Fibroblast of pulmonary artery (primary cell): Measurements from ENCODE around the gene FAM83F.

Experiments used
- DNase-seq: peaks from one replicate; pipeline ENCODE4 v3.0.0-alpha.2; 2010; ENCODE audit warnings: low read depth
- H3K4me3 ChIP-seq: replicated peaks from 2 replicates; pipeline ENCODE4 v1.5.1; 2011; ENCODE audit warnings: low read depth, mild to moderate bottlenecking, control low read depth, low read length, moderate library complexity
- TF ChIP-seq, protein P1 (sequence below): IDR thresholded peaks from 2 replicates; pipeline ENCODE4 v1.5.1; 2011; ENCODE audit warnings: mild to moderate bottlenecking, control low read depth, low read length, inconsistent platforms; ENCODE audit errors: missing control alignments

Gene FAM83F

DNA sequence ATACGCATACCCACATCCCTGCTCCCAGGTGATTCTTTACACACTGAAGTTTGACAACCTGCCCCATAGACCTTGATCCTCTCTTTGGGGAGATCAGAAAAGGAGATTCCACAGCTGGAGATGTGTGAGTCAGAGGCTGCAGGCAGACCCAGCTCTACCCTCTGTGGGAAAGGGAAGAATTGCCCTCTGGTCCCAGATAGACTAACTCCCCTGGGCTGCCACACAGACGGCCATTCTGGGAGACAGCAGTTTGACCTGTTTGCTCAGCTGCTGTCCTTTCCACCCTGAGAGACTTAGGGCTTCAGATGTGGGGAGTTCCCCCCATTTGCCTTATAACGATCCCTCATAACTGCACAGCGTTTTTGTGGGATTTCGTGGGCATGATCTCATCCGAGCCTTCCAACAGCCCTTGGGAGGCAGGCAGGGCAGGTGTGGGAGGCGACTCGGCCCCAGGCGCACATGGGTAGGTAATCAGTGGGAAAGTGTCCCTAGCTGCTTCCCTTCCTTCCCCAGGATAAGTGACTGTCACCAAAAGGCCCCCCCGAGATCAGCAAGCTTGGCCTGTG, 14.1 kb downstream of the FAM83F start:
- no peak for DNase-seq
- TF ChIP-seq, protein P1, sequence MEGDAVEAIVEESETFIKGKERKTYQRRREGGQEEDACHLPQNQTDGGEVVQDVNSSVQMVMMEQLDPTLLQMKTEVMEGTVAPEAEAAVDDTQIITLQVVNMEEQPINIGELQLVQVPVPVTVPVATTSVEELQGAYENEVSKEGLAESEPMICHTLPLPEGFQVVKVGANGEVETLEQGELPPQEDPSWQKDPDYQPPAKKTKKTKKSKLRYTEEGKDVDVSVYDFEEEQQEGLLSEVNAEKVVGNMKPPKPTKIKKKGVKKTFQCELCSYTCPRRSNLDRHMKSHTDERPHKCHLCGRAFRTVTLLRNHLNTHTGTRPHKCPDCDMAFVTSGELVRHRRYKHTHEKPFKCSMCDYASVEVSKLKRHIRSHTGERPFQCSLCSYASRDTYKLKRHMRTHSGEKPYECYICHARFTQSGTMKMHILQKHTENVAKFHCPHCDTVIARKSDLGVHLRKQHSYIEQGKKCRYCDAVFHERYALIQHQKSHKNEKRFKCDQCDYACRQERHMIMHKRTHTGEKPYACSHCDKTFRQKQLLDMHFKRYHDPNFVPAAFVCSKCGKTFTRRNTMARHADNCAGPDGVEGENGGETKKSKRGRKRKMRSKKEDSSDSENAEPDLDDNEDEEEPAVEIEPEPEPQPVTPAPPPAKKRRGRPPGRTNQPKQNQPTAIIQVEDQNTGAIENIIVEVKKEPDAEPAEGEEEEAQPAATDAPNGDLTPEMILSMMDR, result no peak
- H3K4me3 ChIP-seq, result no peak overlapping the region

DNA sequence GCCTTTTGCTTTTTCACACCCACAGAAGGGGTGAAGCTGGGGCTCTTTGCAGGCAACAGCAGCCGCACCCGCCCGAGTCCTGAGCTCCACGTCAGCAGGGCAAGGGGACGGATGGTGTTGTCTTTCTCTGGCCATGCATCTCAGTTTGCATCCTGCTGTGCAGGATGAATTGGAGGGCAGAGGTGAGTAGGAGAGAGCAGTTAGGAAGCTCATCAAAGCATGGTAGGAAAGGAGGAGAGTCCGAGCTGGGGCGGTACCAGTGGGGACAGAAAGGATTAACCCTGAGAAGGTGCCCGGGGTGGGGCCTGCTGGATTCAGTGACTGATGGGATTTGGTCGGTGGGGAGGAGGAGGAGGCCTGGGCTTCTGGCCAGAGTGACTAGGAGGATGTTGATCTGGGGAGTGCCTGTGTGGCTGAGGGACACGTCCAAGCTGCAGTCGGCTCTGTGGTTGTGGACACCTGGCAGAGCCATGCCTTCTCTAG, 14.6 kb downstream of the FAM83F start:
- DNase-seq, result no peak
- no peak overlapping the region for H3K4me3 ChIP-seq
- TF ChIP-seq, protein P1, result no peak

DNA sequence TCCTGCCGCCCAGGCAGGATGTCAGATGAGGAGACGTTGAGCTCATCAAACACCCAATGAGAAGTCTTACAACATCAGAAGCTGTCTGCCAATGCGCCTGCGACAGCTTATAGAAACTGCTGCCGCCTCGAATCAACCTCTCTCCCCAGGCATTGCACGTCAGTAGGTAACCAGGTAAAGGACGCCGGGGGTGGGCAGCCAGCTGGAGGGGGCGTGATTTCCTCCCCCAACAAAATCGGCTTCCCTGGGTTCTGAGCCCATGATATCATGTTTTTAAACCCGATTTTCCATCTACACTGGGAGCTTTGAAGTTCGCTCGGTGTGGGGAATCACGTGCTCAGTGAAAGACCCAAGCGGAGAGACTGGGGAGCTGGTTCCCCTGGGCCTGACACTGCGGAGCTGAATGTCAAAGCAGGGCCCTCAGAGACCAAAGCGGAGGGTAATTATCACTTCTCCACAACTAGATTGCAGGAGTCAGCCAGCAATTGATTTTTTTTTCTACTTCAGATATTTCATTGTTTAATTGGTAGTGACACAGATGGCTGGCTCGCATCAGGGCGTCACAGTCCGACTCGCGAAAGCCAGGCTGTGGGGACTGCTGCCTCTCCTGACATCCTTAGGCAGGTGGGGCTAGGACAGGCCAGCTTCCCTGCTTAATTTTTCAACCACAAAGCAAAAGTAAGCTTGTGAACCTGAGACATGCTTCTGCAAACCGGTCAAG, 15.4 kb downstream of the FAM83F start:
- TF ChIP-seq, protein P1, result no peak
- DNase-seq, result no peak
- no peak overlapping the region for H3K4me3 ChIP-seq

DNA sequence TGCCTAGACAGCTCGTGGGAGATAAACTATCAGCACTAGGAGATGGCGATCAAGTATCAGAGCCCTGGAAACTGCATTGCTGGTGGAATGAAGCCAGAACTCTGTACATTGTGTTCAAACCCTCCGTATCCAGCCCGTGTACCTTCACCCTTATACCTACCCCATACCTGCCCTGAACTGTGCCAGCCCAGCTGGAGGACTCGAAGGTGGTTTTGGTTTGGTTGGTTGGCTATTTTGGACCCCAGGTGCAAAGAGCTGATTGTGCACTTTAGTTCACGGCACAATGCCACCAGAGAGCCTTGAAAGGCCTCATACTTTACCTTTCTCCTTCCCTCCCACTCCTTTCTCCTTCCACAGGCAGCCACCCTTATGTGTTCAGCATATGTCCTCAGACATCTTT, 16.0 kb downstream of the FAM83F start:
- TF ChIP-seq, protein P1, result no peak
- no peak overlapping the region for H3K4me3 ChIP-seq
- no peak for DNase-seq

GRCh38 chr22:40014667-40015248, 20.0 kb downstream of the FAM83F start:
- no peak overlapping the region for H3K4me3 ChIP-seq
- no peak for DNase-seq
- TF ChIP-seq, protein P1, result no peak

DNA sequence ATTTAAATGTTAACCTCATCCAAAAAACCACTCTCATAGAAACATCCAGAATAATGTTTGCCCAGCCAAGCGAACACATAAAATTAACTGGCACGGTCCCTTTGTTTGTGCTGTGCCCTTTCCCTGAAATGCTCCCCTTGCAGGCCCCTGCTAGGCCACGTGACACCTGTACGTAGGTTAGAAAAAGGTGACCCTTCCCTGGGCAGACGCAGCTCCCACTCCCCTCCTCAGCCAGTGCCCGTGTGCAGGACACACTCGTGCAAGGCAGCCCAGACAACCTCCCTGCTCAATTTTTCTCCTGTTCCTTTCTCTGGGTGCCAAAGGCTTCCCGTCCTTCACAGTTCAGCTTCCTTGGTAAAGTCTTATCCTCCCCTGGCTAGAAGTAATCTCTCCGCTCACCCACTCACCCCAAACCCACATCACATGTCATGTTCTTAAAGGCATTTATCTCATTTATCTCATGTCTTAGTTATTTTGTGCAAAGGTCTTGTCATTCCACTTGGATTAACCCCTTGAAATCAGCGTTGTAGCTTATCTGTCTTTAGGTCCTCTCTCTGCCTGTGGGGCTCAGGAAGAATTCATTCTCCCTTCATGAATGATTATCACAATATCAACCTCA, 20.7 kb downstream of the FAM83F start:
- TF ChIP-seq, protein P1, result no peak
- DNase-seq, result no peak
- no peak overlapping the region for H3K4me3 ChIP-seq
